Daoy (cell line): ENCODE measurements around the gene SLC43A1. TPM values are rescaled to one million over a fixed set of nuclear protein-coding genes. Genes with fewer than 3 reads are reported as not detected.
A peak's percentile ranks its signal among the peaks of the same experiment; 100 is the strongest.
"Not testable (repeated sequence)": the region's sequence is repeated elsewhere in the genome, so short reads cannot be mapped to it uniquely, and the experiment has no call there.

Experiments used
- DNase-seq: peaks from one replicate; pipeline ENCODE4 v3.0.0-alpha.2; 2015; ENCODE audit warnings: low read depth
- total RNA-seq: library from RNA; depleted of rRNA; stranded (reverse); fragments of >200 nt; shearing (Covaris generic); gene quantifications from 2 replicates; pipeline ENCODE4 v1.2.3, GENCODE V29; 2014; rRNA removed

SLC43A1 gene
- total RNA-seq: 5.6 and 9.0 TPM in 2 replicates

DNA sequence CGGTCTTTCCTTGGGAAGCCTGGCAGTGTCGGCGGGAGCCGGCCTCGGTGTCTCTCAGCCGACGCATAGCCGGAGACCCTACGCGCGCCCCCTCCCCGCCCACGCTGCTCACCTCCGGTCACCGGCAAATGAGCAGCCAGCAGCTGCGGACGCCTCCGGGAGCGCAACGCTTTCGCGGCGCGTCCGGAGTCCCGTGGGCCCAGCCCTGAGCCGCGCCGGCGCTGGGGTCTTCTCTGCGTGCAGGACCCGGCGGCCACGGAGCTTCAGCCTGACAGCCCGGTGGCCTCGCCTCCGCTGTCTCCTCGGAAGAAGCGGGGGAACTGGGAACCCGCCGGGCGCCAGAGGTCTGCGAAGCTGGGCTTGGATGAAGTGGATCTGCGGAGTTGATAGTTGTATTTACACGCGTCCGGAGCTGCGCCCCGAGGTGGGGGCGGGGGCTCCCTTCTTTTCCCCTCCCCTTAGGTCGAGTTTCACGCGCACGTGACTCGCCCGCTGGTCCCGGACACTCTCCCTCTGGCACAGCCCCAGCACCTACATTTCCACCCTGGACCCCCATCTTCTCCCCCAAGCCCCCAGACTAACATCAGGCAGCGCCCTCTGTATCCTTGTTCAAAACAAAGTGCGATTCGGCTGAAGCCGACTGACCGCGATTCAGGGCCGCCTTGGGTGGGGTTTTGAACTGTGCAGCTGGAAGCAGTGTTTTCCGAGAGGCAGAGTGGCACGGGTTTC lies at the start of gene SLC43A1:
SLC43A1 (minus strand) TSS at position 371 of the 729 bp plus-strand sequence. CDS start 1,591 bp downstream, outside the sequence.
- DNase-seq: peak; percentile 54

DNA sequence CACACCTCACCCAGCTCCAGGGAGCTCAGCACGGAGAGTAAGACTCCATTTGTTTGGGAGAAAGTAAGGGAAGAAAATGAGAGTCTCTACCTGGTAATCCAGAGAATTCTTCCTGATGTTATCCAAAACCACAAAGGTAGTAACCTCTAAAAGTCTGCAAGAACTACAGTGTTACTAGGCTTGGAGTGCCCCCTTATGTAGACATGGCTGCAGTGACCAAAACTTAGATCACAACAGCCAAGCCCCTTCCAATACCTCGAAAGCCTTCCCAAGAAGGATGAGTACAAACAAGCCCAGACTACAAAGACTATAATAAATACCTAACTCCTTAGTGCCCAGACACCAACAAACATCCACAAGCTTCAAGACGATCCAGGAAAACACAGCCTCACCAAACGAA lies 47.1 kb upstream of the SLC43A1 start:
- no peak for DNase-seq

DNA sequence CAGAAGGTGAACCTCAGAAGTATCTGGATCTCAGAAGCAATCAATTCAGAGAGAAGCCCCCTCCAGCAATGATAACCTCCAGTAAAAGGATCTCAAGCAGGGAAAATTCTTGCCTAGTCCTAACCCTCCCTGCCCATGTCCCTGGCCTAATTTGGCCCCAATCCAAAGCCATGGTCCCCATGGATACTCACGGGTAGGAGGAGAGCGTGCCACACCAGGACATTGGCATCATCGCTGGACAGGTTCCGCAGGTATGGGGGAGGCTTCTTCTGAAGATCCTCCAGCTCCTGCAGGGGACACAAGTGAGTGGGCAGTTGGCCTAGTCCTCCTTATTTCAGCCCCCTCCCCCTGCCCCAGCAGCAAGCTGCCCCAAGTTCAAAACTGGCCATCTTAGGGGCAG lies 44.6 kb upstream of the SLC43A1 start:
- no peak for DNase-seq

DNA sequence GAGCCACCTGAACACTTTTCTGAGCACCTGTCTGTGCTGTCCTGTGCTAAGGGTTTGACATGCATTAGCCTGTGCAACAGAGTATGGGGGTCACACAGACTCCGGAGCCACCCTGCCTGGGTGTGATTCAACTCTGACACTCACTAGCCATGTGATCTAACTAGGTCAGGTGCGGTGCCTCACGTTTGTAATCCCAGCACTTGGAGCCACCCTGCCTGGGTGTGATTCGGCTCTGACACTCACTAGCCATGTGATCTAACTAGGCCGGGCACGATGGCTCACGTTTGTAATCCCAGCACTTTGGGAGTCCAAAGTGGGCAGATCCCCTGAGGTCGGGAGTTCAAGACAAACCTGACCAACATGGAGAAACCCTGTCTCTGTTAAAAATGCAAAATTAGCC lies 40.5 kb upstream of the SLC43A1 start:
- no peak for DNase-seq

DNA sequence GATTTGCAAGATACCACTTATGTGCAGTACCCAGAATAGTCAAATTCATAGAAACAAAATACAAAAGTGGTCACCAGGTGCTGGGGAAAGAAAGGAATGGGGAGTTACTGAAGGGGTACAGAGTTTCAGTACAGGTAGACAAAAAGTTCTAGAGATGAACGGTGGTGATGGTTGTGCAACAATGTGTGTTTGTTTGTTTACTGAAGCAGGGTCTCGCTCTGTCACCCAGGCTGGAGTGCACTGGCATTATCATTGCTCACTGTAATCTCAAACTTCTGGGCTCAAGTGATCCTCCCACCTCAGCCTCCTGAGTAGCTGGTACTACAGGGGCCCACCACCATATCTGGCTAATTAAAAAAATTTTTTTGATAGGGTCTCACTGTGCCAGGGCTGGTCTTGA lies 39.9 kb upstream of the SLC43A1 start:
- DNase-seq: no peak

DNA sequence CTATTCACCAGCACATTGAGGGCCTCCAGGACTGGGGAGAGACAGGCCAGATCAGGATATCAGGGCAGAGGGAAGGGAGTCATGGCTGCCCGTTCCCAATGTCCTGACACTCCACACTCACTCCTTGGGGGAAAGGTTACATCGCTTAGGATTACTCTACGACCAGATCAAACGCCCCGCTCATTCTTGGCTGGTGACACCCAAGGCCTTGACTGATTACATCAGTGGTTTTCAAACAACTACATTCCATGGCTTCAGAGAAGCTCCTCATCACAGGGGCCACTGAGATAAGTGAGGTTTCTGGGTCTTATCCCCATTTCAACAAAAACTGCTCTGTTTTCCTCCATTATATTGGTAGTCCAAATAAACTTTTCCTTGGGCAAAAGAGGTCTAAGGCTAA lies 37.0 kb upstream of the SLC43A1 start:
- no peak for DNase-seq

DNA sequence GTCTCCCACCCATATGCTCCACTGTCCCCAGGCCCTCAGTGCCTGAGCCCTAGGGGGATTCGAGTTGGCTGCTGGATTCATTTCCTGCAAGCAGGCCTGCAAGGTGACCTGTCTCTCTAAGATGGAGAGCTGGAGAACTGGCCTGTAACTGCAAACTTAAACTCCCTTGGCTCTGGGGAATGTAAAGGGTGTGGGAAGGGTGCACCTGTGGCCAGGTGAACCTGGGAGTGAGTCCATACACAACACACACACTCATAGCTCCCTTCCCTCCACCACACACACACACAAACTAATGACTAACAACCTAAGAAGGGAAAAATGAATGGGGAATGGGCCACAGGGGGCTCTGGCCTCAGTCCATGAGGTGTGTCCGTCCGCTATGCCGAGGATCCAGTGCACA lies 36.4 kb upstream of the SLC43A1 start:
- DNase-seq: no peak

DNA sequence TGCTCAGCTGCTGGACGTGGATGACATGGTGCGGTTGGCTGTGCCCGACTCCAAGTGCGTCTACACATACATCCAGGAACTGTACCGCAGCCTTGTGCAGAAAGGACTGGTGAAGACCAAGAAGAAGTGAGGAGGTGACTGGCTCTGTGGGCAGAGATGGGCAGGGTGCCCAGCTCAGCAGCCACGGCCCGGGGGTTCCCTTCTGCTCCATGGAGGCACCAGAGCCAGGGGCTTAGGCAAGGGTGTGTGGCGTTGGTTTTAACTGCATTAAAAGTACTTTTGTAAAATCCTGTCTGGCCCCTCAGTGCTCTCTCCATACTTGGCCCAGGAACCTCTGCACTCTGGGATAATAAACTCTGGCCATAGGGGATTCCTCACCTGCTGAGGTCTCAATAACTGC lies 34.5 kb upstream of the SLC43A1 start:
- DNase-seq: no peak

DNA sequence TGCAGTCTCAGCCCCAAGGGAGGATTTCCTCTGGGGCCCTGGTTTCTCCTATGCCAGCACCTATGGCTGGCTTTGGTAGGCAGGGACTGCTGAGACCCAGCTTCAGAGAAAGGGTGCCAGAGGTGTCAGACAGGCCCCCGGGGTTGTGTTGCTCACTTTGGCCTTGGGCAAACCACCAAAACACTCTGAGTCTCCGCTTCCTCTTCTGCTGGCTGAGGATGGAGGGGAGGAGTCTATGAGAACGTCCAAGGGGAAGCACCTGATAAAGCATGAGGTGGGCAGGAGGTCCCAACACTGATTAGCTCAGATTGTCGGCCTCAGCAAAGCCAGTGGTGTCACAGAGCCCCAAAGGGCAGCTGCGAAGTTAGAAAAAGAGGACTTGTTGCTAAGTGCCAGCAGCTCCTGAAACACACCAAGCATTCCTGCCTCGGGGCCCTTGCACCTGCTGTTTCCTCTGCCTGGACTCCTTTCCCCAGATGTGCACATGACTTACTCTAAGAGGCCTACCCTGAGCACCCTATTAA lies 32.4 kb upstream of the SLC43A1 start:
- no peak for DNase-seq

DNA sequence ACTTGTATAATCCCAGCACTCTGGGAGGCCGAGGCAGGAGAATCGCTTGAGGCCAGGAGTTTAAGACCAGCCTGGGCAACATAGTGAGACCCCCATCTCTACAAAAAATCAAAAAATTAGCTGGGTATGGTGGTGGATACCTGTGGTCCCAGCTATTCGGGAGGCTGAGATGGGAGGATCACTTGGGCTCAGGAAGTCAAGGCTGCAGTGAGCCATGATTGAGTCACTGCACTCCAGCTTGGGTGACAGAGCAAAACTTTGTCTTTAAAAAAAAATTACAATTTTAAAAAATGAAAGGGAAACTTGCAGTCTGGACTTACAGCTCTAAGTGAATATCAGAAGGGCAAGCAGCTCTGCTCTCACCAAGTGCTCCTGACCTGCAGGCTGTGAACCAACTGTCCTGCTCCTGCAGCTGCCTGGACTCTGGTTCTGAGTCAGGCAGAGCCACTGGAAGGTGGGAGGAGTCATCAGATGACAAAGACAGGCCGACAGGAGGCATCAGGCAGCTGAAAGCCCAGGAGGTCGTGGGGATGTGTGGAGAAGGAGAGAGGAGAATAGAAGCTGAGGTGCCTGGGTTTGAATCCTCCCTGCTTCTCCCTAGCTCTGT lies 31.5 kb upstream of the SLC43A1 start:
- peak; percentile 63 for DNase-seq

DNA sequence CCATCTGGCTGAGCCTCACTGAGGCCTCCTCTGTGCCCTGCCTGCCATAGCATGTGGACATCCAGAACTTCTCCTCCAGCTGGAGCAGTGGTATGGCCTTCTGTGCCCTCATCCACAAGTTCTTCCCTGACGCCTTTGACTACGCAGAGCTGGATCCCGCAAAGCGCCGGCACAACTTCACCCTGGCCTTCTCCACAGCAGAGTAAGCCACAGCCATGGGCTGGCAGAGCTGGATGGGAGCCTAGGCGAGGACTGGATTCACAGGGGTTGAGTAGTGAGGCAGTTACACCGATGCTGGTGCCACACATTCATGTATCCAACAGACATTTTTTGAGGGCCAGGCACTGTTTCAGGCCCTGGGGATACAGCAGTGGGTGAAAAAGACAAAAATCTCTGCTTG lies 30.9 kb upstream of the SLC43A1 start:
- DNase-seq: no peak

DNA sequence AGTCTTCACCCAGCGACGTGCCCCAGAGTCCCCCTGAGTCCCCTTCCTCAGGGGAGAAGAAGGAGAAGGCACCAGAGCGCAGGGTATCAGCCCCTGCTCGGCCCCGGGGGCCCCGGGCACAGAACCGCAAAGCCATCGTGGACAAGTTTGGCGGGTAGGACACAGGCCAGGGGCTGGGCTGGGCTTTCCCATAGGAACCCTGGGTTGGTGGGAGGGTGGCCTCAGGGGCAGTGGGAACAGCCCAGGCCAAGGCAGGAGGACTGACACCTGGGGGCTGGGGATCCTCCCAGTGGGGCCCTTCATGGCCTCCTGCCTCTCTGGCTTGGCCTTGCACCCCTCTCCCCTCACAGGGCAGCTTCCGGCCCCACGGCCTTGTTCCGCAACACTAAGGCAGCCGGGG lies 30.4 kb upstream of the SLC43A1 start:
- DNase-seq: no peak

DNA sequence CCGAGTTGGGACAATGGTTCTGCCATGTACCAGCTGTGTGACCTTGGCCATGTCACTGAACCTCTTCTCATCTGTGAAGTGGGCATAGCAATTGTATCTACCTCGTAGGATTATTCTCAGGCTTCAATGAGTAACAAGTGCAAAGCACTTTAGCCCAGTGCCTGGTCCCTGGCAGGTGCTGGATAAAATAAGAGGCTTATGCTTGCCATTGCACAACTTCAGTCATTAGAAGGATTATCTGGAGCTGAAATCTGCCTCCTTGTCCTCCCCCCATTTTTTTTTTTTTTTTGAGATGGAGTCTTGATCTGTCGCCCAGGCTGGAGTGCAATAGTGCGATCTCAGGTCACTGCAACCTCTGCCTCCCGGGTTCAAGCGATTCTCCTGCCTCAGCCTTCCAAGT lies 29.1 kb upstream of the SLC43A1 start:
- no peak for DNase-seq

DNA sequence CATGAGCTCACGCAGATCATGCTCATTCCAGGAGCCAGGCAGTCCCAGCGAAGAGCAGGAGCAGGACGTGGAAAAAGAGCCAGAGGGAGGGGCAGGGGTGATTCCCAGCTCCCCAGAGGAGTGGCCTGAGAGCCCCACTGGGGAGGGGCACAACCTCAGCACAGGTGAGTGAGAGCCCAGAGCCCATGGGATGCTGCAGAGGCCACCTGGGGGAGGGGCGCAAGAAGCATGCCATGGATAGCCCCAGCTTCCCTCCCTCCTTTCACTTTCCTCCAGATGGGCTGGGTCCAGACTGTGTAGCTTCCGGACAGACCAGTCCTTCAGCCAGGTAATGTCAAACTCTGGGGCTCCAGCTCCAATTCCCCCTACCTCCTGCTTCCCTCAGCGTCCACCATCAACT lies 28.1 kb upstream of the SLC43A1 start:
- no peak for DNase-seq

DNA sequence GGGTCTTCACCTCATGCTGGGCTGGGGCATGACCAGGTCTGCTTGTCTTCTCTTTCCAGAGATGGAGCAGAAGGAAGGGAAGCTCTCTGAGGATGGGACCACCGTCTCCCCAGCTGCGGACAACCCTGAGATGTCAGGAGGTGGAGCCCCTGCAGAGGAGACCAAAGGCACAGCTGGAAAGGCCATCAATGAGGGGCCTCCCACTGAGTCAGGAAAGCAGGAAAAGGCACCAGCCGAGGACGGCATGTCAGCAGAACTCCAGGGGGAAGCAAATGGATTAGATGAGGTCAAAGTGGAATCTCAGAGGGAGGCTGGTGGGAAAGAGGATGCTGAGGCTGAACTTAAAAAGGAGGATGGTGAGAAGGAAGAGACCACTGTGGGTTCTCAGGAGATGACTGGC lies 27.1 kb upstream of the SLC43A1 start:
- no peak for DNase-seq

DNA sequence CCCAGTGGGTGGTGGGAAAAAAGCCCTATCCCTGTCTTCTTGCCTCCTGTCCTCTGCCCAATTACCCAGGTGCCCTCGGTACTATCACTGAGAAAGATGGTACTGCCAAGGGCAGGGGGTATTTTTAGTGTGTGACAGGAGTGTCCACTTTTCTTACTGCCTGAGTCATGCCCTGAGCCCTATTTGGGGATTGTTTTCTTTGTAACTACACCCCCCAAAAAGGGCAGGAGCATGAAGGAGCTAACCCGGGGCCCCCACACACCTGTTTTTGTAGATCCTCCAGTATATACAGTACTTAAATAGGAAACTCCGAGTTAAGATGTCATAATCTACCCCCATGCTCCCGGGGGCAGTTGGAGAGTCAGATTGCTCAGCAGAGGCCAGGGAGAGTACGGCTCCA lies 25.7 kb upstream of the SLC43A1 start:
- no peak for DNase-seq

DNA sequence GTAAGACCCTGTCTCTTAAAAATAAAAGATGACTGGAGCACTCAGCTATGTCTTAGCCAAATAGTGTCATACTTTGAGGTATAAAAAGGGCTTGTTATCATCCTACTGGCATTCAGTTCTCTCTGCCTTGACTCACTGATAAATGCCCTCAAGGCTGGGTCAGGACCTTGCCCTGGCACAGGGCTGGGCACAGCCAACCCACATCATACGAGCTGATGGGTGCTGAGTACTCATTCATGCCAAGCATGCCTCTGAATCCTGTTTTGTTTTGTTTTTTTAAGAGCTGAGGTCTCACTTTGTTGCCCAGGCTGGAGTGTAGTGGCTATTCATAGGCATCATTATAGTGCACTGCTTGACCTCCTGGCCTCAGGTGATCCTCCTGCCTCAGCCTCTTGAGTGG lies 23.8 kb upstream of the SLC43A1 start:
- DNase-seq: no peak

DNA sequence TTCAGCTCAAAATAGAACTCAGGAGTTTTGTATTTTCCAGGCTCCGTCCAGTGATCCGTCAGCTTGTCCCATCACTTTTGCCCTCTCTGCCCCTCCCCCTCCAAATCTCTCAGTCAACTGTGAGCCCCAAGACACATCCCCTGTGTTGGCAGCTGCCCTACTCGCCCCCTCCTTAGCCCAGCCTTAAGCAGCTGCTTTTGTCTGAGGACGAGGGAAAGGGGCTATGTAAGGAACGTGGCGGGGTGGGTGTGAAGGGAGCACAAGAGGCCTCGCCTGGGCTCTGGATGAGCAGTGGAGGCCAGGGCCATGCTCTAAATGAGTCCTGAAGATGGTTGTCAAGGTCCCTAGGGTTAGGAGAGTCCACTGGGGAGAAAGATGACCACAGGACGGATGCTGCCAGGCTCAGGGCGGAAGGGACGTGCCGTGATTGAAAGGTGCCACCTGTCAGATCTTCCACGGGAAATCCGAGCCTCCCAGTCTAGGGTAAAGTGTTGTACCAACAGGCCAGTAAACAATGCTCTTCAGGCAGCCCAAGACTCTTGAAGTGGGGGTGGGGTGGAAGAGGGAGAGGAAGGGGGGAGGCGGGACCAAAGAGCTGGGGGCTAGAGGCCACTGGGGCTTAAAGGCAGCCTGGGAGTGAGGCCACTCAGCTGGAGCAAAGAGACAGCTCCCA lies 21.6 kb upstream of the SLC43A1 start, which contains the start of gene SMTNL1:
SMTNL1 (plus strand) TSS at position 649 of the 673 bp plus-strand sequence. CDS start 5,048 bp downstream, outside the sequence.
- DNase-seq: no peak

DNA sequence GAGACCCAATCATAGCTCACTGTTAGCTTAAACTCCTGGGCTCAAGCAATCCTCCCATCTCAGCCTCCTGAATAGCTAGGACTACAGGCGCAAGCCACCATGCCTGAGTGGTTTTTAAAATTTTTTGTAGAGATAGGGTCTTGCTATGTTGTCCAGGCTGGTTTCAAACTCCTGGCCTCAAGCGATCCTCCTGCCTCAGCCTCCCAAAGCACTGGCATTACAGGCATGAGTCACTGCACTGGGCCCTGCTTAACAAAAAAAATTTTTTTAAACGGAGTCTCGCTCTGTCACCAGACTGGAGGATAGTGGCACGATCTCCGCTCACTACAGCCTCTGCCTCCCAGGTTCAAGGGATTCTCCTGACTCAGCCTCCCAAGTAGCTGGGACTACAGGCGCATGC lies 18.9 kb upstream of the SLC43A1 start:
- not testable (repeated sequence) for DNase-seq

DNA sequence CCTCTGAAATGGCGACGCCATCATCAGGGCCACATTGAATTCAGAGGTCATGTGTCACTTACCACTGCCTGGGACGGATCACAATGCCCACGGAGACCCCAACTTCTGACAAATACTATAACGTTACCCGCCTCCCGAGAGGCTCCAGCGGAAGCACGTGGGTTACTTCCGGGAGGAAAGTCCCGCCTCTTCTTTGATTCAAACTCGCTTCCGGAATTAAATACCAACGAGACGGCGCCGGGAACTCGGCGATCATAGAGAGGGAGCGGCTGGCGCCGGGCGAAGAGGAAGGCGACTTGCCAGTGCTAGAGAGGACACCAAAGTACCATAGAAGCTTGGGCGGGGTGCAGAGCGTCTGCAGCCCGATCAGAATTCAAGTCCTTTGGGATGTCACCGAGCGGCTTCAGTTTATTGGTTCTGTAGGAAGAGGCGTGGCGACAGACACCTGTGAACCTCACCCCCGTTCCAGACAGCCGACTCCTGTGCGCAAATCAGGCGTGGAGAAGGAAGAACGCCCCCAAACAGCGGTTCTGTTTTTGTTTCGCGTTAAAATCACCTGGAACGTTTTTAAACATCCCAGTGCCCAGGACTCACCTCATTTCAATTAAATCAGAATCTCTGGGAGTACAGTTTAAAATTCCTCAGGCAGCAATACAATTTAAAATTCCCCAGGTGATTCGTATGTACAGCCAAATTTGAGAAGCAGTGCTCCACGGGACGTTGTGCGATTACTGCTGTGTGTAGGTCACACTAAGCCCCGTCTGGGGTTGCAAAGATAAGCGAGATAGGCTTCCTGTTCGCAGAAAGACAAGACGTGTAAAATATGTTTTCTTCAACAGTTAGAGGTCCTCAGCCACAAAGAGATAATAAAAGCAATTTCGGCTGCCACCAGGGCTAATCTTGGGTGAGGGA lies 15.3 kb upstream of the SLC43A1 start, which contains the start of gene TIMM10:
TIMM10 (minus strand) TSS at position 159 of the 912 bp plus-strand sequence. CDS start 565 bp downstream, outside the sequence.
- peak; percentile 98 for DNase-seq

DNA sequence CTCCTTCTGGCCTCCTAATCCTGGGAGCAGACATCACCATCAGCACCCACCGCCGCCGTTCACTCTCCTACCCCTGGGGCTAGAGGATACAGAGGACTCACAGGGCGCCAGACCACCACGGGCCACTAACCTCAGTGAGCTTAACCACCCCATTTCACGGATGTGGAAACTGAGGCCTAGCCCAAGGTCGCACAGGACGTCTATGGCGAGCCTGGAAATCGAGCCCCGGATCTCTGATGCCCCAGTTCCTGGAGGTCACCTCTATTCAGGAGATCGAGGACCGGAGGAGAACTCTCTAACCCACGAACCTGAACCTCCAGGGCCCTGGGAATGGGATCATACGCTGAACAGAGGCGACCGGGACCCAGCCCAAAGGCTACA lies 14.7 kb upstream of the SLC43A1 start:
- DNase-seq: no peak

DNA sequence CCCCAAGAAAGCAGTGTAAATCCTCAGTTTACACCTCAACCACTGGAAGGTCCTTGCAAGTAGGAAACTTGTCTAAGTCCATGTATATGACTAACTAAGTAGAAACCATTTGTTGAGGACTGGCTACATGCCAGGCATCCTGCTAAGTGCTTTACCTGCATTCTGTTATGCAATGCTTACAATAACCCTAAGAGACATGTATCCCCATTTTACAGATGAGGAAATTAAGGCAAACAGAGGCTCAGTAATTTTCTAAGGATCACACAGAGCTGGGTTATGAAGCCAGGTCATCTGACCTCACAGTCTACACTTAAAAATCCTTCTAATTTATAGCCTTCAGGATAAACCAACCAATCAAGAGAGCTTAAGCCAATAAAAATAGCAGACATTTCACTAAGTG lies 13.5 kb upstream of the SLC43A1 start:
- no peak for DNase-seq
